Measurements from ENCODE around the gene SIPA1L3. TPM values are rescaled to one million over a fixed set of nuclear protein-coding genes. Genes with fewer than 3 reads are reported as not detected.

Gene SIPA1L3
- total RNA-seq, 2 donors from 2014 or later = 42.8 to 48.2 TPM

GRCh38 chr19:37986048-37986750 lies 79.2 kb downstream of the SIPA1L3 start:
- Histone ChIP-seq H3K27me3 (ENCODE audit: control insufficient read depth, insufficient read depth, low read length, poor library complexity, severe bottlenecking) (no peaks in the 10 kb centered on the region), H3K4me1 (ENCODE audit: control insufficient read depth, insufficient read depth, low read length) (no peaks in the 10 kb centered on the region), H3K9me3 (ENCODE audit: control insufficient read depth, low read length) (no peaks in the 10 kb centered on the region), H3K36me3 (ENCODE audit: control insufficient read depth, insufficient read depth, low read length) (no peaks in the 10 kb centered on the region), H3K27ac (ENCODE audit: low read depth, low read length) (no peak overlapping the region), H3K4me3 (ENCODE audit: low read length) (no peak overlapping the region), H3K9ac (ENCODE audit: extremely low read depth, low read length, poor library complexity, severe bottlenecking) (no peak overlapping the region)
- Mint-ChIP-seq H3K4me3 (no peak overlapping the region), H3K4me1 (peaks cover 35% of the 10 kb centered on the region), H3K27ac (peak overlapping the region; percentile 65), H3K27me3 (ENCODE audit: insufficient read depth) (no peaks in the 10 kb centered on the region), H3K9me3 (no peaks in the 10 kb centered on the region), H3K36me3 (ENCODE audit: low read depth) (no peaks in the 10 kb centered on the region)
- 70 to 75% methylated on average over 6 to 10 of the region's 10 CpGs for WGBS, 2 experiments (ENCODE audit: insufficient coverage in 1 of 2, insufficient read length in 1 of 2)
- TF ChIP-seq CTCF (conservative IDR thresholded peaks at IDR 0.05) = no peak
- DNase-seq = peak; percentile 58

DNA sequence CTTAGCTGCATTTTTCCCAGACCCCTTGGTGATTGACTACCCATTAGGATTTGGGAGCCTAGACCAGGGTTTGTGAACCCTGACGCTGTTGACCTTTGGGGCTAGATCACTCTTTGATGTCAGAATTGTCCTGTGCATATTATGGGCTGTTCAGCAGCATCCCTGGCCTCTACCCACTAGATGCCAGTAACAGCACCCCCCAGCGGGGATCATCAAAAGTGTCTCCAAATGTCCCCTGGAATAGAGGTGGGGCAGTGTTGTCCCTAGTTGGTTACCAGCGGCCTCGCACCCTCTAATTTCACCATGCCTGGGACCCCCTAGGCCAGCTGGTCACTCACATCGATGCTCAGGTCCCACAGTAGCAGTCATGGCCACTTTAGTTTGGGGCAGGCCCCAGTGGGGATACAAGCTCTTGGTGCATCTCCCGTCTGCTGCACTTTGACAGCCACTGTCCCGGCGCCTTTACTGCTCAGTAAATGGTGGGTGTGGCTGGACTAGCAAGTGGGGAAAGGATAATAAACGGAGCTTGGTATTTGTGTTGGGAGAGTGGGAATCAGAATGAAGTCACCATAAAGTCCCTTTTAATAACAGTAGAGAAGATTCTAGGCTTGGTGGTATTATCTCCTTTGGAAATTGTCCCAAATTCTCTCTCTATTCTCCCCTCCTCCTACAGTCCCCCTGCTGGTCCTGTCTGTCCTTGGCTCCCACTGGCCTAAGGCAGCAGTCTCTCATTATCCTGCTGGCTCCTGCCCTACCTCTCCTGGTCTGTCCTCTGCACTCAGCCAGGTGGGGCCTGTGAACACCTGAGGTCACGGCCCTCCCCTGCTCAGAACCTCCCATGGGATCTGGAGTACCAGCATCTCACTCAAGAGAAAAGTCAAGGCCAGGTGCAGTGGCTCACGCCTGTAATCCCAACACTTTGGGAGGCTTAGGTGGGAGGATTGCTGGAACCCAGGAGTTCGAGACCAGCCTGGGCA lies 80.6 kb downstream of the SIPA1L3 start:
- H3K27me3 Mint-ChIP-seq (ENCODE audit: insufficient read depth) = no peaks in the 10 kb centered on the region
- H3K36me3 ChIP-seq (ENCODE audit: control insufficient read depth, insufficient read depth, low read length) = no peaks in the 10 kb centered on the region
- no peaks in the 10 kb centered on the region for H3K4me1 ChIP-seq (ENCODE audit: control insufficient read depth, insufficient read depth, low read length)
- WGBS, 2 experiments (ENCODE audit: insufficient coverage in 1 of 2, insufficient read length in 1 of 2) = 74 to 82% methylated on average over 9 to 12 of the region's 12 CpGs
- no peaks in the 10 kb centered on the region for H3K9me3 ChIP-seq (ENCODE audit: control insufficient read depth, low read length)
- H3K4me1 Mint-ChIP-seq = peaks cover 35% of the 10 kb centered on the region
- H3K9ac ChIP-seq (ENCODE audit: extremely low read depth, low read length, poor library complexity, severe bottlenecking) = no peak overlapping the region
- no peak overlapping the region for H3K27ac Mint-ChIP-seq
- H3K9me3 Mint-ChIP-seq = no peaks in the 10 kb centered on the region
- no peaks in the 10 kb centered on the region for H3K36me3 Mint-ChIP-seq (ENCODE audit: low read depth)
- no peak overlapping the region for H3K27ac ChIP-seq (ENCODE audit: low read depth, low read length)
- no peak overlapping the region for H3K4me3 ChIP-seq (ENCODE audit: low read length)
- no peak overlapping the region for H3K4me3 Mint-ChIP-seq
- no peaks in the 10 kb centered on the region for H3K27me3 ChIP-seq (ENCODE audit: control insufficient read depth, insufficient read depth, low read length, poor library complexity, severe bottlenecking)
- peak; percentile 88 for DNase-seq
- peak; percentile 72 for TF ChIP-seq CTCF (conservative IDR thresholded peaks at IDR 0.05)

DNA sequence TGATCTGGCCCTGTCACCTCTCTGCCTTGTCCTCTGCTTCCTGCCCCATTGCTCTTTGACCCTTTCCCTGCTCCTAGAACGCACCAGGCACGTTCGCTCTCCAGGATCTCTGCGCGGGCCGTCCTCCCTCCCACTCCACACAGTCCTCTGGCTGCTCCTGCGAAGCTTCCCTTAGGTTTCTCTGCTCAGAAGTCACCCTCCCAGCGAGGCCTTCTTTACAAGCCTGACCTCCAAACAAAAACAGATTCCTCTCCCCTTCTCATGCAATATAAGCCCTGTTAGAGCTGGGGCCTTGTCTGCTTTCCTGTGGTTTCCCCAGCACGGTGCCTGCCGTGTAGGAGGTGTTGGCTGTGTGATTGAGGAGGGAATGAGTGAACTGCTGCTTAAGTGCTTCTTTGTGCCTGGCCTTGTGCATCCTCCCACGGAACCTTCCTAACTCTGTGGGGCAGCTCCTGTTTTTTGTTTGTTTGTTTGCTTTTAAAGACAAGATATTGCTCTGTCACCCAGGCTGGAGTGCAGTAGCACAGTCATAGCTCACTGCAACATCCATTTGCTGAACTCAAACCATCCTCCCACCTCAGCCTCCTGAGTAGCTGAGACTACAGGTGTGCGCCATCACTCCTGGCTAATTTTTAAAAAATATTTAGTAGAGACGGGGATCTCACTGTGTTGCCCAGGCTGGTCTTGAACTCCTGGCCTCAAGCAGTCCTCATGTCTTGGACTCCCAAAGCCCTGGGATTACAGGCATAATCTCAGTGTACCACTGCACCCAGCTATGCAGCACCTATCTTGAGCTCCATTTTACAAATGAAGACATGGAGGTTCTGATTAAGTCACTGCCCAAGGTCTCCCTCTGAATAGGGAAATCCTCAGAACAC lies 82.0 kb downstream of the SIPA1L3 start:
- peak overlapping the region; percentile 79 for H3K27ac Mint-ChIP-seq
- no peak overlapping the region for H3K4me3 Mint-ChIP-seq
- Histone ChIP-seq H3K9me3 (ENCODE audit: control insufficient read depth, low read length) (no peaks in the 10 kb centered on the region), H3K9ac (ENCODE audit: extremely low read depth, low read length, poor library complexity, severe bottlenecking) (no peak overlapping the region), H3K27ac (ENCODE audit: low read depth, low read length) (peak overlapping the region; percentile 21), H3K27me3 (ENCODE audit: control insufficient read depth, insufficient read depth, low read length, poor library complexity, severe bottlenecking) (no peaks in the 10 kb centered on the region), H3K4me3 (ENCODE audit: low read length) (no peak overlapping the region), H3K4me1 (ENCODE audit: control insufficient read depth, insufficient read depth, low read length) (no peaks in the 10 kb centered on the region), H3K36me3 (ENCODE audit: control insufficient read depth, insufficient read depth, low read length) (no peaks in the 10 kb centered on the region)
- no peaks in the 10 kb centered on the region for H3K27me3 Mint-ChIP-seq (ENCODE audit: insufficient read depth)
- no peak for TF ChIP-seq CTCF (conservative IDR thresholded peaks at IDR 0.05)
- H3K36me3 Mint-ChIP-seq (ENCODE audit: low read depth) = peaks cover under 1% of the 10 kb centered on the region
- peak; percentile 79 for DNase-seq
- WGBS, 2 experiments (ENCODE audit: insufficient coverage in 1 of 2, insufficient read length in 1 of 2) = 52 to 54% methylated on average over 7 to 13 of the region's 13 CpGs
- no peaks in the 10 kb centered on the region for H3K9me3 Mint-ChIP-seq
- H3K4me1 Mint-ChIP-seq = peaks cover 35% of the 10 kb centered on the region
